HG02610 (cell line): ENCODE data around the gene EEIG1.

Experiments used
- ATAC-seq: cut with Tn5 transposase; IDR thresholded peaks from one replicate; pipeline ENCODE4 v1.9.1; 2021; ENCODE audit warnings: mild to moderate bottlenecking, moderate library complexity; ENCODE audit not compliant: unreplicated experiment

The EEIG1 gene

GRCh38 chr9:127942216-127943010, 38.4 kb downstream of the EEIG1 start:
- no peak for ATAC-seq

GRCh38 chr9:127941961-127942215, 38.9 kb downstream of the EEIG1 start:
- ATAC-seq = no peak

GRCh38 chr9:127941062-127941960, 39.5 kb downstream of the EEIG1 start:
- no peak for ATAC-seq

- ATAC-seq = no peak
Measured at GRCh38 chr9:127940593-127940992, 40.2 kb downstream of the EEIG1 start.

- ATAC-seq = no peak
Measured at GRCh38 chr9:127938298-127938690, 42.5 kb downstream of the EEIG1 start.

- peak; percentile 88 for ATAC-seq
Measured at GRCh38 chr9:127937388-127938297, 43.1 kb downstream of the EEIG1 start, which contains the start of gene DPM2. DPM2 (minus strand) TSS chr9:127937854; CDS start chr9:127937820, 34 bp downstream.

GRCh38 chr9:127937056-127937387, 43.8 kb downstream of the EEIG1 start:
- ATAC-seq = no peak

GRCh38 chr9:127936347-127936852, 44.4 kb downstream of the EEIG1 start:
- ATAC-seq = no peak

- no peak for ATAC-seq
Measured at GRCh38 chr9:127935765-127936221, 45.0 kb downstream of the EEIG1 start.

- ATAC-seq = no peak
Measured at GRCh38 chr9:127934986-127935385, 45.8 kb downstream of the EEIG1 start.

GRCh38 chr9:127934248-127934647, 46.5 kb downstream of the EEIG1 start:
- no peak for ATAC-seq

- ATAC-seq = peak; percentile 21
Measured at GRCh38 chr9:127931092-127931881, 49.5 kb downstream of the EEIG1 start.
